Upper lobe of left lung (tissue), 6 donors: Measurements from ENCODE around the gene IPO9. TPM values are rescaled to one million over a fixed set of nuclear protein-coding genes. Genes with fewer than 3 reads are reported as not detected.
A peak's percentile ranks its signal among the peaks of the same experiment; 100 is the strongest.

Experiments
- ATAC-seq, 2 donors: fragments of 200-7000 bp; cut with Tn5 transposase; one replicate each; pipeline ENCODE4 v1.9.1; 2022; ENCODE audit warnings: mild to moderate bottlenecking in 2 of 2, moderate library complexity in 2 of 2; ENCODE audit not compliant: low FRiP score in 2 of 2
- DNase-seq, 2 donors: peaks; one replicate each; pipeline ENCODE4 v3.0.0-alpha.2; 2019 to 2020
- H3K27ac ChIP-seq, 4 donors: fragments of 200-600 bp; sonication (generic); one replicate each; pipeline ENCODE4 v1.5.1; 2016 to 2019
- H3K27me3 ChIP-seq, 4 donors: fragments of 200-600 bp; sonication (generic); one replicate each; pipeline ENCODE4 v1.5.1; 2017 to 2019
- H3K36me3 ChIP-seq, 4 donors: fragments of 200-600 bp; sonication (generic); one replicate each; pipeline ENCODE4 v1.5.1; 2016 to 2019
- H3K4me1 ChIP-seq, 4 donors: fragments of 200-600 bp; sonication (generic); one replicate each; pipeline ENCODE4 v1.5.1; 2018 to 2019
- H3K4me3 ChIP-seq, 4 donors: fragments of 200-600 bp; sonication (generic); one replicate each; pipeline ENCODE4 v1.5.1; 2017 to 2019; ENCODE audit warnings: mild to moderate bottlenecking in 2 of 4, moderate library complexity in 1 of 4
- H3K9me3 ChIP-seq, 4 donors: fragments of 200-600 bp; sonication (generic); one replicate each; pipeline ENCODE4 v1.5.1; 2018 to 2019
- EP300 ChIP-seq, 4 donors: sonication (generic); formaldehyde crosslinking; IDR thresholded peaks; one replicate each; pipeline ENCODE4 v1.5.1; 2017; ENCODE audit warnings: antibody characterized with exemption in 4 of 4, control low read depth in 2 of 4
- POLR2A ChIP-seq, 4 donors: fragments of 450-650 bp; IDR thresholded peaks; one replicate each; pipeline ENCODE4 v1.5.1; 2016 to 2017; ENCODE audit warnings: antibody characterized with exemption in 4 of 4, mild to moderate bottlenecking in 2 of 4
- POLR2AphosphoS5 ChIP-seq, 2 donors: sonication (generic); formaldehyde crosslinking; IDR thresholded peaks; one replicate each; pipeline ENCODE4 v1.5.1; 2017; ENCODE audit warnings: antibody characterized with exemption in 2 of 2
- WGBS, 2 donors: methylation state at CpG; one replicate each; pipeline ENCODE4 v1.1.5; 2017 to 2018; 5-methylcytosine and 5-hydroxymethylcytosine counted together
- total RNA-seq, 6 donors: library from RNA; depleted of rRNA in 4 of 6; stranded (reverse); fragments of >200 nt in 4 of 6; gene quantifications; one replicate each; pipeline versions ENCODE4 v1.1.0 to v1.2.1, GENCODE V29; 2016 to 2021
- TF ChIP-seq, protein P1 (sequence below), 6 experiments: fragments of 450-650 bp in 4 of 6; fragments of 200-600 bp in 2 of 6; sonication (generic) in 2 of 6; IDR thresholded peaks; one replicate each; pipeline ENCODE4 v1.5.1; 2016 to 2019; ENCODE audit warnings: antibody characterized with exemption in 6 of 6
- donor health status: DM: no; HTN: no; CAD: no; lungs with moderate emphysema.
- donor health status: DM: no; HTN: yes; CAD: no; lungs with severe emphysema.

The IPO9 gene
- total RNA-seq, 6 donors from 2014 or later = 22.8 to 46.7 (median 35.7) TPM

DNA sequence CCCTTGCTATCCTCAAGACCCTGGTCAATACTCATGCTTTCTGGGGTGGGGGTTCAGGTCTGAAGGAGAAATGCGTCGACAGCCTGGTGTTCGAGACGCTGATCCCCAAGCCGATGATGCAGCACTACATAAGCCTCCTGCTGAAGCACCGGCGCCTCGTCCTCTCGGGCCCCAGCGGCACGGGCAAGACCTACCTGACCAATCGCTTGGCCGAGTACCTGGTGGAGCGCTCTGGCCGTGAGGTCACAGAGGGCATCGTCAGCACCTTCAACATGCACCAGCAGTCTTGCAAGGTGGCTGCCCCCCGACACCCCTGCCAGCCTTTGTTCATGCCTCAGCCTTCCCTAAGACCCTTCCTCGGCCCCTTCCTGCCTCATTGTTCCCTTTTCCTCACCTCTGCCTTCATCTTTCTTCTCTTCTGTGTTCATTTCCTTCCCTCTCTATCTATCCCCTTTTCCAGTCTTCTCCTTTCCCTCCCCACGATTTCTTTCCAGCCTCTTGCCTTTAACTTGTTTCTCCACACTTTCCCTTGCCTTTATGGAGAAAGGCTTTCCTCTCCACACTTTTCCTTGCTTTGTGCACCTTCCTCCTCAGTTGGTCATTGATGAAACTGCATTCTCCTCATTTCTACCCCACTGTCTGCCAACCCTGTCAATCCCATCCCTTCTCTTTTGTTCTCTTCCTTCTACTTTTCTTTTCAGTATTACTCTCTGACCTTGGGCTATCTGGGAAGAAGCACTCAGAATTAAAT lies 18.3 kb upstream of the IPO9 start:
- Histone ChIP-seq H3K36me3 (peaks cover 2 to 89% (median 50%) of the 10 kb centered on the region in 4 donors), H3K9me3 (no peaks in the 10 kb centered on the region), H3K4me3 (no peak overlapping the region), H3K27ac (no peak overlapping the region), H3K4me1 (no peaks in the 10 kb centered on the region), H3K27me3 (no peaks in the 10 kb centered on the region)
- DNase-seq (peak in 1 of 2 donors; percentile 67), ATAC-seq (no peak)
- TF ChIP-seq POLR2A (IDR thresholded peaks at IDR 0.05) (no peak), POLR2AphosphoS5 (IDR thresholded peaks at IDR 0.05) (no peak), EP300 (IDR thresholded peaks at IDR 0.05) (no peak)
- TF ChIP-seq, protein P1, sequence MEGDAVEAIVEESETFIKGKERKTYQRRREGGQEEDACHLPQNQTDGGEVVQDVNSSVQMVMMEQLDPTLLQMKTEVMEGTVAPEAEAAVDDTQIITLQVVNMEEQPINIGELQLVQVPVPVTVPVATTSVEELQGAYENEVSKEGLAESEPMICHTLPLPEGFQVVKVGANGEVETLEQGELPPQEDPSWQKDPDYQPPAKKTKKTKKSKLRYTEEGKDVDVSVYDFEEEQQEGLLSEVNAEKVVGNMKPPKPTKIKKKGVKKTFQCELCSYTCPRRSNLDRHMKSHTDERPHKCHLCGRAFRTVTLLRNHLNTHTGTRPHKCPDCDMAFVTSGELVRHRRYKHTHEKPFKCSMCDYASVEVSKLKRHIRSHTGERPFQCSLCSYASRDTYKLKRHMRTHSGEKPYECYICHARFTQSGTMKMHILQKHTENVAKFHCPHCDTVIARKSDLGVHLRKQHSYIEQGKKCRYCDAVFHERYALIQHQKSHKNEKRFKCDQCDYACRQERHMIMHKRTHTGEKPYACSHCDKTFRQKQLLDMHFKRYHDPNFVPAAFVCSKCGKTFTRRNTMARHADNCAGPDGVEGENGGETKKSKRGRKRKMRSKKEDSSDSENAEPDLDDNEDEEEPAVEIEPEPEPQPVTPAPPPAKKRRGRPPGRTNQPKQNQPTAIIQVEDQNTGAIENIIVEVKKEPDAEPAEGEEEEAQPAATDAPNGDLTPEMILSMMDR (IDR thresholded peaks at IDR 0.05) = no peak
- WGBS, 2 donors = 93 to 94% methylated on average over 19 of the region's 19 CpGs

DNA sequence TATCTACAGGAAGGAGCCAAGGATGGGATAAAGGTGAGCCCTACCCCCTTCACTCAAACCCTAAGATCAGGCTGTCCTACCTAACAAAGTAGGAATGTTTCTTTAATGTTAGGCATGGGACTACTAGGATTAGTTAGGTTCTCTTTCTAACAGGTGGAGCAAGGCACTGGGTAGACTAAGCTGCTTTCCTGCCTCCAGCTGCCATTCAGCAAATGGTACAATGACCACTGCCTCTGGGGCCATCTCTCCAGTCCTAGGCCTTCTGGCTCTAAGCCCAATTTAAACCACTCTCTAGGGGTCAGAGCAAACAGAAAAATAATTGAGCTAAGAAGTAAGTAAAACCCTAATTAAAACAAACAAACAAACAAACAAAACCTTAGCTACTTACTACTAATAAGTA lies 15.7 kb upstream of the IPO9 start:
- Histone ChIP-seq H3K4me3 (no peak overlapping the region), H3K27me3 (no peaks in the 10 kb centered on the region), H3K36me3 (peaks cover 5 to 88% (median 55%) of the 10 kb centered on the region in 4 donors), H3K9me3 (no peaks in the 10 kb centered on the region), H3K27ac (no peak overlapping the region), H3K4me1 (no peaks in the 10 kb centered on the region)
- ATAC-seq = no peak
- DNase-seq = no peak
- TF ChIP-seq EP300 (IDR thresholded peaks at IDR 0.05) (no peak), POLR2AphosphoS5 (IDR thresholded peaks at IDR 0.05) (no peak), POLR2A (IDR thresholded peaks at IDR 0.05) (no peak)
- TF ChIP-seq, protein P1 (IDR thresholded peaks at IDR 0.05) = no peak

DNA sequence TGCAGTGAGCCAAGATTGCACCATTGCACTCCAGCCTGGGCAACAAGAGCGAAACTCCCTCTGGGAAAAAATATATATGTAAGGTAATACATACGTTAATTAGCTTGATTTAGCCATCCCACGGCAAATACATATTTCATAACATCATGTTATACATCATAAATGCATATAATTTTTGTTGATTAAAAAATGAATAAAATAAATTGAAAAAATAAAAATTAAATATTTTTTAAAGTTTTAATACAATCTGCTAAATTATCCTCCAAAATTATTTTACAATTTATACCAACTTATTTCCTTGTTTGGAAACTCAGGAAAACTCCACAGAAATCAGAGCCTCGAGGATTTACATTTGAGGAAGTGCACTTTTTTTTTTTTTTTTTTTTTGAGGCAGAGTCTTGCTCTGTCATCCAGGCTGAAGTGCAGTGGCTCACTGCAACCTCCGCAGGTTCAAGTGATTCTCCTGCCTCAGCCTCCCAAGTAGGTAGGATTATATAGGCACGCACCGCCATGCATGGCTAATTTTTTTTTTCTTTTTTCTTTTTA lies 12.6 kb upstream of the IPO9 start:
- no peak overlapping the region for H3K27ac ChIP-seq
- TF ChIP-seq EP300 (IDR thresholded peaks at IDR 0.05) (no peak), POLR2A (IDR thresholded peaks at IDR 0.05) (no peak), POLR2AphosphoS5 (IDR thresholded peaks at IDR 0.05) (no peak)
- TF ChIP-seq, protein P1 (IDR thresholded peaks at IDR 0.05) = no peak
- peaks cover 9 to 84% (median 36%) of the 10 kb centered on the region in 4 donors for H3K36me3 ChIP-seq
- no peak for ATAC-seq
- H3K9me3 ChIP-seq = no peaks in the 10 kb centered on the region
- WGBS, 2 donors = 85 to 88% methylated on average over 7 of the region's 7 CpGs
- no peak for DNase-seq
- no peak overlapping the region for H3K4me3 ChIP-seq
- H3K27me3 ChIP-seq = no peaks in the 10 kb centered on the region
- no peaks in the 10 kb centered on the region for H3K4me1 ChIP-seq

DNA sequence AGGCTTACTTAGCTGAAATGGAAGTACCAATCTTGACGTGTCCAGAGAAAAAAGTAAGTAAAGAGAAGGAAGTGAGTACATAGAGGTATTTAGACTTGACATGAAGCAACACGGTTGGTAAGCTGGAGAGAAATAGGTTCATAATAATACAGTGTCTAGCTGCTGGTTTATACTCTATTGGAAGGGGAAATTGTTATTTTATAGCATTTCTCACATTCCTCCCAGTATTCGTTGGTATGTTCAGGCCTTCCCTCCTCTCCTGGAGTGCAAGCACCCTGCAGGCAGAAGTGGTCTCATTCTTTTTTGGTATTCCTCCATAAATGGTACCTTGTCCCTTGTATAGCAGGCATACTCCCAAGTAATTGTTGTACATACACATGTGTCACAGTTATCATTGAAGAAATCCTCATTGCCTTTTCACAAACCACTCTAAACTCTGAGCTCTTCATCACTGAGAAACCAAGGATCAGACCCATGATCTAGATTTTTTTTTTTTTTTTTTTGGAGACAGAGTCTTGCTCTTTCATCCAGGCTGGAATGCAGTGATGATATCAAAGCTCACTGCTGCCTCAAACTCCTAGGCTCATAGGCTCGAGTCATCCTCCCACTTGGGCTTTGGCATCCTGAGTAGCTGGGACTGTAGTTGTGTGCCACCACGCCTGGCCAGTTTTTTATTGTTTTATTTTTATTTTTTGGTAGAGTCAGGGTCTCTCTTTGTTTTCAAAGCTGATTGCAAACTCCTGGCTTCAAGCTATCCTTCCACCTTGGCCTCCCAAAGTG lies 9.8 kb upstream of the IPO9 start:
- Histone ChIP-seq H3K27ac (no peak overlapping the region), H3K4me1 (no peaks in the 10 kb centered on the region), H3K36me3 (peaks cover 9 to 68% (median 33%) of the 10 kb centered on the region in 4 donors), H3K27me3 (no peaks in the 10 kb centered on the region), H3K9me3 (no peaks in the 10 kb centered on the region), H3K4me3 (no peak overlapping the region)
- 87% methylated on average over 5 of the region's 5 CpGs for WGBS, 2 donors
- ATAC-seq = no peak
- TF ChIP-seq, protein P1 (IDR thresholded peaks at IDR 0.05) = no peak
- DNase-seq = no peak
